Measurements from ENCODE around the gene TMEM150B.

TMEM150B gene

DNA sequence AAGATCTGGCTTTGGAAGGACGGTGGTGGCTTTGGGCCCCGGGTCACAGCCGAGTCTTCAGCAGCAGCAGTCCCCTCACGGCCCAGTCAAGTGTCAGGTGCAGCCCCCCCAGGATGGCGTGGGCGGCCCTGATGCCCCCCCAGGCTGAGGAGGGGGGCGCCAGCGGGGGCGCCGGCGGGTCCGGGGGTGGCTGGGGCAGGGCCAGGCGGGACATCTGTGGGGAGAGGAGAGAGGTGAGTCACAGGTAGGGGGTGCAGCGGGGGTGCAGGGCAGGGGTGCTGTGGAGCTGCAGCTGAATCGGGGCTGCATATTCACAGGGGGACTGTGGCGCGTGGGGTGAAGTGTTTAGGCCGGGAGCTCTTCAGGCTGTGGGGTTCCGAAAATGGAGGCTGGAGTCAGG is 40.8 kb upstream of the TMEM150B start:
- Histone ChIP-seq H3K9me3 (ENCODE audit: control insufficient read depth in 2 of 2, low read length in 2 of 2) (no peaks in the 10 kb centered on the region), H3K4me3 (ENCODE audit: low read length in 2 of 2) (no peak overlapping the region), H3K27ac (ENCODE audit: low read length) (no peak overlapping the region), H3K9ac (ENCODE audit: low read length in 2 of 2) (no peak overlapping the region), H3K27me3 (ENCODE audit: control insufficient read depth in 1 of 2, insufficient read depth in 2 of 2, low read length in 2 of 2) (peaks cover 23 to 26% of the 10 kb centered on the region in 2 donors), H3K36me3 (ENCODE audit: control insufficient read depth in 2 of 2, insufficient read depth in 2 of 2, low read length in 2 of 2) (no peaks in the 10 kb centered on the region), H3K4me1 (ENCODE audit: control insufficient read depth, insufficient read depth, low read length) (peaks cover 8% of the 10 kb centered on the region)

DNA sequence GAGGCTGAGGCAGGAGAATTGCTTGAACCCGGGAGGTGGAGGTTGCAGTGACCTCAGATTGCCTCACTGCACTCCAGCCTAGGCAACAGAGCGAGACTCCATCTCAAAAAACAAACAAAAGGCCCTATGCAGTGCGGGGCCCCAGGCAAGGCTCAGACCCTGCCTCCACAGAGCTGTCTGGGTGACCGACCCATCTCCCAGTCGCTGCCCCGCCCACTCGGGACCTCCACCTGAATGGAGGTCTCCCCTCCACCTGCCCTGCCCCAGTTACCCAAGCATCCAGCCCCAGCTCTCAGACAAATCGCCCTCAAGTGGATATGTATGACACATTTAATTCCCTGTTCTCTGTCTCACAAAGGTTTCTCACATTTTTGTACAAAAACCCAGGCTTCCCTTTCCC is 40.1 kb upstream of the TMEM150B start:
- no peak overlapping the region for H3K9ac ChIP-seq (ENCODE audit: low read length in 2 of 2)
- H3K36me3 ChIP-seq (ENCODE audit: control insufficient read depth in 2 of 2, insufficient read depth in 2 of 2, low read length in 2 of 2): no peaks in the 10 kb centered on the region
- H3K9me3 ChIP-seq (ENCODE audit: control insufficient read depth in 2 of 2, low read length in 2 of 2): no peaks in the 10 kb centered on the region
- no peak overlapping the region for H3K4me3 ChIP-seq (ENCODE audit: low read length in 2 of 2)
- H3K27ac ChIP-seq (ENCODE audit: low read length): no peak overlapping the region
- H3K4me1 ChIP-seq (ENCODE audit: control insufficient read depth, insufficient read depth, low read length): peaks cover 8% of the 10 kb centered on the region
- peaks cover 18 to 22% of the 10 kb centered on the region in 2 donors for H3K27me3 ChIP-seq (ENCODE audit: control insufficient read depth in 1 of 2, insufficient read depth in 2 of 2, low read length in 2 of 2)

DNA sequence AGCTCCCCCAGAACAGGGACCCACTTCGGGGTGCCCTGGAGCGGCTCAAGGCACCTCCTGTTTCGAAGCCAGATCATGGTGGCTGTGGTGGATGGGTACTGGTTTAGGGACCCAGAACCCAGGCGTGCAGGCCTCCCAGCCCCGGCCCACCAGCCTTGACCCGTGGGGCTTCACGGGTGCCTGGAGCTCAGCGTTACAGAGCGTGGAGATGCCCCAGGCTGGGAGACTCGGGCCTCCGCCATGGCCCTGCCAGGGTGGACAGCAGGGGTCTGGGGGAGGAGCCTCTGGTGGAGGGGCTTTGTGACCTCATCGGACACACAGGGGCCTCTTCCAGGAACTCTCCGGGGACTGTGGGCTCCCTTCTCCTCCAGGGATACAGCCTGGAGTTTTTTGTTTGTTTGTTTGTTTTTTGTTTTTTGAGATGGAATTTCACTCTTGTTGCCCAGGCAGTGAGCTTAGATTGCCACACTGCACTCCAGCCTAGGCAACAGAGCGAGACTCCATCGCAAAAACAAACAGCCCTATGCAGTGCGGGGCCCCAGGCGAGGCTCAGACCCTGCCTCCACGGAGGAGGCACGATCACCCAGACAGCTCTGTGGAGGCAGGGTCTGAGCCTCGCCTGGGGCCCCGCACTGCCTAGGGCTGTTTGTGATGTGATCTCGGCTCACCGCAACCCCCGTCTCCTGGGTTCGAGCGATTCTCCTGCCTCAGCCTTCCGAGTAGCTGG is 38.0 kb upstream of the TMEM150B start, which contains the start of gene GARIN5B:
GARIN5B (minus strand) TSS at position 271 of the 727 bp plus-strand sequence; CDS start at position 77, 194 bp downstream.
- Histone ChIP-seq H3K36me3 (ENCODE audit: control insufficient read depth in 2 of 2, insufficient read depth in 2 of 2, low read length in 2 of 2) (no peaks in the 10 kb centered on the region), H3K27me3 (ENCODE audit: control insufficient read depth in 1 of 2, insufficient read depth in 2 of 2, low read length in 2 of 2) (peaks cover 4 to 5% of the 10 kb centered on the region in 2 donors), H3K4me3 (ENCODE audit: low read length in 2 of 2) (no peak within 1 kb of the TSS), H3K9ac (ENCODE audit: low read length in 2 of 2) (no peak within 1 kb of the TSS), H3K27ac (ENCODE audit: low read length) (no peak within 1 kb of the TSS), H3K4me1 (ENCODE audit: control insufficient read depth, insufficient read depth, low read length) (no peaks in the 10 kb centered on the region), H3K9me3 (ENCODE audit: control insufficient read depth in 2 of 2, low read length in 2 of 2) (no peaks in the 10 kb centered on the region)

DNA sequence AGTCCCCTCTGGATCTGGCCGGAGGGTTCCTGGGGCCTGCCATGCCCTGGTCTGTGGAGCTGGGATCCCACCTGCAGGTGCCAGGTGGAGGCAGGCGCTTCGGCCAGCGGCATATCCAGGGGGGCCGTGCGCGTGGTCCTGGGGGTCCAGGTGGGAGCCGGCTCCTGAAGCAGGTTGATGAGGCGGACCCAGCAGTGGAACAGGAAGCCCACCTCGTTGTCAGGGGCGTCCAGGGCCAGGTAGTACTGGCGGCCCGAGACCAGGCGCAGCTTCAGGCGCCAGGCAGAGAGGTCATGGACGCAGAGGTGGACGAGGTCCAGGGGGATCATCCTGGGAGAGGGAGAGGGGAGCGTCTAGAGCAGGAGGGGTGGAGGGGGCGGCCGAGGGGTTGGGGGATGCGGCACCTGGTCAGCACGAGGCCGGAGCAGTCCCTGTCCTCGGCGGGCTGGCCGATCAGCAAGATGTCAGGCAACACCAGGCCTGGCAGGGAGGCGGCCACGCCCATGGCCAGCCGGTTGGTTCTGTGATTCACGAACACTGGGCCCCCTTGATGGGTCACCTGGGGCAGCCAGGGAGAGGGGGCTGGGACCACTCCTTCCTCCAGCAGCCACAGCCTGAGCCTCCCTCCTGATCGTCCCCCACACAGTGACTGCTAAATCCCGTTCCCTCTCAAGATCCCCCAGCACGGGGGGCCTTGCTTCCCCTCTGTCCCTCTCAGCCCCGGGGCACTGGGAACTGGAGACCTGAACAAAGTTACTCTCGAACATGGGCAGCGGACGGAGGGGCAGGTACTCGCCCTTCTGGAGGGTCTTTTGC is 37.2 kb upstream of the TMEM150B start:
- Histone ChIP-seq H3K4me1 (ENCODE audit: control insufficient read depth, insufficient read depth, low read length) (no peaks in the 10 kb centered on the region), H3K9ac (ENCODE audit: low read length in 2 of 2) (no peak overlapping the region), H3K36me3 (ENCODE audit: control insufficient read depth in 2 of 2, insufficient read depth in 2 of 2, low read length in 2 of 2) (no peaks in the 10 kb centered on the region), H3K9me3 (ENCODE audit: control insufficient read depth in 2 of 2, low read length in 2 of 2) (no peaks in the 10 kb centered on the region), H3K27ac (ENCODE audit: low read length) (no peak overlapping the region), H3K4me3 (ENCODE audit: low read length in 2 of 2) (no peak overlapping the region), H3K27me3 (ENCODE audit: control insufficient read depth in 1 of 2, insufficient read depth in 2 of 2, low read length in 2 of 2) (peaks cover 0 to 1% of the 10 kb centered on the region in 2 donors)

DNA sequence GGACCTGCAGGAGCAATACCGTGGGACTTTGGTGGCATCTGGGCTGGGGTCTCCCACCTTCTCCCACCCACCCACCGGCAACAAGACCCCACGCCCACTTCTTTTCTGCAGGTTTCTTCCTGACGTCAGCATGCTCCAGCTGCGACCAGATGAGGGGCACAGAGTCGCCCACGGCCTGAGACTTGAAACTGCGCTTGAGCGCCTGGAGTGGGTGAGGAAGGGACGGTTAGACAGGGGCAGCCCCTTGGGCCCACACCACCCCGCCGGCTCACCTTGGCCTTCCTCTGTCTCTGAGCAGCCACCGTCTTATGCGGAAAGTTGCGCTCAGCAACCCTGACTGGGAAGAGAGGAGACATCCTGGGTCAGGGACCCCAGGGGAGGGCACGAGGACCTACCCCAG is 35.8 kb upstream of the TMEM150B start:
- Histone ChIP-seq H3K27ac (ENCODE audit: low read length) (no peak overlapping the region), H3K27me3 (ENCODE audit: control insufficient read depth in 1 of 2, insufficient read depth in 2 of 2, low read length in 2 of 2) (peaks cover 0 to 7% of the 10 kb centered on the region in 2 donors), H3K9ac (ENCODE audit: low read length in 2 of 2) (no peak overlapping the region), H3K9me3 (ENCODE audit: control insufficient read depth in 2 of 2, low read length in 2 of 2) (no peaks in the 10 kb centered on the region), H3K4me3 (ENCODE audit: low read length in 2 of 2) (no peak overlapping the region), H3K4me1 (ENCODE audit: control insufficient read depth, insufficient read depth, low read length) (no peaks in the 10 kb centered on the region), H3K36me3 (ENCODE audit: control insufficient read depth in 2 of 2, insufficient read depth in 2 of 2, low read length in 2 of 2) (no peaks in the 10 kb centered on the region)

DNA sequence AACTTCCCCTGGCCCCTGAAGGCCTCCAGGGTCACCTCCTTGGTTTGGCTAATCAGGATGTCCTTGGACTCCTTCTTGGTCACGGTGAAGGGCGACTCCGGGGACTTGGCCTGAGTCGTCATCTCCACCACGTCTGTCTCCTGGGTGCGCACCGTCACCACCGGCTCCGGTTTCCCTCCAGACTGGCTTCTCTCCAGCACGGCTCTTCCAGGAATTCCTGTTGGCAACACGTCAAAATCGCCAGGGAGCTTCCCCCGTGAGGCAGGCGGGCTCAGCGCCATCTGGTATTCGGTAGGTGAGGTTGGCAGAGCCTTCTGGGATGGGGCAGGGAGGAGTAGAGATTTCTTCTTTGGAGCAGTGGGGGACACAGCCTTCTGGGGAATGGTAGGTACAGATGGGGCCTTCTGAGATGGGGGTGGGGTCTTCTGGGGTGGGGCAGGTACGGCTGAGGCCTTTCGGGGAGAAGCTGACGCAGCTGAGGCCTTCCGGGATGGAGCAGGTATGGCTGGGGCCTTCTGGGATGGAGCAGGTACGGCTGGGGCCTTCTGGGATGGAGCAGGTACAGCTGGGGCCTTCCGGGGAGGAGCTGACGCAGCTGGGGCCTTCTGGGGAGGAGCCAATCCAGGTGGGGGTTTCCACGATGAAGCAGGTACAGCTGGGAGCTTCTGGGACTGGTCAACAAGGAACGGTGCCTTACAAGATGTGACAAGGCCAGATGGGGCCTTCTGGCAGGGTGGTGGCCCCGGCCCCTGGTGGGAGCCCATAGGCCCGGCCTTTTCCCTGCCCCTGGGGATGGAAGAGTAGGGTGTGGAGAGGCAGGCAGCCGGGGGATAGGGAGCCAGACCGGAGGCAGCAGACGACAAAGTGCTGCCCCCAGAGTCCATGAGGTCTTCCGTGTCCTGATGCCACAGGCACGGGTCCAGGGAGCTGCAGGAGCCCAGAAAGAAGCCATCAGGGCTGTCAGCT is 34.1 kb upstream of the TMEM150B start:
- Histone ChIP-seq H3K27ac (ENCODE audit: low read length) (no peak overlapping the region), H3K9me3 (ENCODE audit: control insufficient read depth in 2 of 2, low read length in 2 of 2) (no peaks in the 10 kb centered on the region), H3K4me3 (ENCODE audit: low read length in 2 of 2) (no peak overlapping the region), H3K9ac (ENCODE audit: low read length in 2 of 2) (no peak overlapping the region), H3K36me3 (ENCODE audit: control insufficient read depth in 2 of 2, insufficient read depth in 2 of 2, low read length in 2 of 2) (no peaks in the 10 kb centered on the region), H3K27me3 (ENCODE audit: control insufficient read depth in 1 of 2, insufficient read depth in 2 of 2, low read length in 2 of 2) (peaks cover 9 to 16% of the 10 kb centered on the region in 2 donors), H3K4me1 (ENCODE audit: control insufficient read depth, insufficient read depth, low read length) (no peaks in the 10 kb centered on the region)

DNA sequence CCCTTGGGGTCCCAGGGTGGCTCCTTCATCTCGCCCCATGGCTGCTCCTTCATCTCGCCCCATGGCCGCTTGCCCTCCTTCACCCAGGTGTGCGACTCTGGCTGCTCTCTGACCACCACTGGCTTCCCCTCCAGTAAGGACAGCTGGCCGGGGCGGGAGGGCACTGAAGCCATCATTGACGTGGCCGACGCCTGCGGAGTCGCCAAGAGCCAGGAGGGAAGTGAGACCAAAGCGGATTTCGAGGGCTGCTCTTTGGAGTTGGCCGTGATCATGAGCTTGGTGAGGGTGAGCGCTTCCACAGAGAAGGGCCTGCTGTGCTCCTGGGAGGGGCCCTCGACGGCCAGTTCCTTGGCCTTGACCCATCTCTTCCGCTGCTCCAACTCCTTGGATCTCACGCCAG is 33.4 kb upstream of the TMEM150B start:
- Histone ChIP-seq H3K27me3 (ENCODE audit: control insufficient read depth in 1 of 2, insufficient read depth in 2 of 2, low read length in 2 of 2) (peaks cover 17 to 18% of the 10 kb centered on the region in 2 donors), H3K36me3 (ENCODE audit: control insufficient read depth in 2 of 2, insufficient read depth in 2 of 2, low read length in 2 of 2) (no peaks in the 10 kb centered on the region), H3K9ac (ENCODE audit: low read length in 2 of 2) (no peak overlapping the region), H3K4me1 (ENCODE audit: control insufficient read depth, insufficient read depth, low read length) (peaks cover 3% of the 10 kb centered on the region), H3K9me3 (ENCODE audit: control insufficient read depth in 2 of 2, low read length in 2 of 2) (no peaks in the 10 kb centered on the region), H3K4me3 (ENCODE audit: low read length in 2 of 2) (no peak overlapping the region), H3K27ac (ENCODE audit: low read length) (no peak overlapping the region)

DNA sequence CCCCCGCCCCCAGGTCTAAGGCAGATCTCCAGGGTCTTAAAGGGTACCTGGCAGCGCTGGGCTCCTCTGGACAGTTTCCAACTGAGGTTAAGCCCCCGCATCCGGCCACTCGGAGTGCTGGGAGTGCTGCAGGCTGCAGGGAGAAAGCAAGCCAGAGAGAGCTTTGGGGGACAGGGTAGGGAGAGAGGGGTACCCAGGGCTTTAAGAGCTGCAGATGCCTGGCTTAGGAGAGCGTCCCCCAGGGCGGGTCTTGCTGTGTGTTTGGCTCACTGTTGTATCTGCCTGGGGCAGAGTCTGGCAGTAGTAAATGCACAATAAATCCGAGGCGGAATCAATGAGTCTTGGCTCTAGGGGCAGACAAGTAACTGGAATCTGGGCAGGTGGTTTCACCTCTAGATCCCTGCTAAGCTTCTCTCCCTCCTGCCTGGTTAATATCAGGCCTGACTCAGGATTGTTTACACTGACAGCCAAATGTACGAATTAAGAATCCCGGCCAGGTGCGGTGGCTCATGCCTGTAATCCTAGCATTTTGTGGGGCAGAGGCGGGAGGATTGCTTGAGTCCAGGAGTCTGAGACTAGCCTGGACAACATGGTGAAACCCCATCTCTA is 30.2 kb upstream of the TMEM150B start:
- Histone ChIP-seq H3K36me3 (ENCODE audit: control insufficient read depth in 2 of 2, insufficient read depth in 2 of 2, low read length in 2 of 2) (no peaks in the 10 kb centered on the region), H3K27ac (ENCODE audit: low read length) (no peak overlapping the region), H3K9ac (ENCODE audit: low read length in 2 of 2) (no peak overlapping the region), H3K4me3 (ENCODE audit: low read length in 2 of 2) (no peak overlapping the region), H3K27me3 (ENCODE audit: control insufficient read depth in 1 of 2, insufficient read depth in 2 of 2, low read length in 2 of 2) (peaks cover 45 to 47% of the 10 kb centered on the region in 2 donors), H3K9me3 (ENCODE audit: control insufficient read depth in 2 of 2, low read length in 2 of 2) (no peaks in the 10 kb centered on the region), H3K4me1 (ENCODE audit: control insufficient read depth, insufficient read depth, low read length) (peaks cover 6% of the 10 kb centered on the region)

DNA sequence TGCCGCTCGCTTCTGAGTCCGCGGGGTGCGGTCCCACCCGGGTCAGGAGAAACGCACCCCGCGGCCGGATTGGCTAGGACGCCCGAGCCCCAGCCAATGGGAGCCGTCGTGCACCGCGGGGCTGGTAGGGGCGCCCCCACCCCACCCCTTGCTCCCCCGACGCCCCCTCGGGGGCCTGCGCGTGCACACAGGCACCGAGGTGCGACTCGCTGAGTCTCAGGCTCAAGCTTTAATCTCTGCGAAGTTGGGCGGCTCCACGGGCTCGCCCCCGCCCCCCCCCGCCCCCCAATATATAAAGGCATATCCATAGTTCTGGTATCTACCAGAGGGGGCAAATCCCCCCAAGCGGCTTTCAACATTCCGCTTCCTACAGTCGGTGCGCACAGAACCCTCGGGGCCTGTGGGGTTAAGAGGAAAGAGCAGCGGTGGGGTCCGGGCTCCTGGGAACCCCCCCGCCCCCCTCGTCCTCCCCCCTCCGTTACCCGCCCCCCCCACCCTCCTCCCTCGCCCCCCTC is 29.6 kb upstream of the TMEM150B start, which contains the start of gene COX6B2:
COX6B2 (minus strand) TSS at position 22 of the 515 bp plus-strand sequence. CDS start 198 bp downstream, outside the sequence.
- H3K4me1 ChIP-seq (ENCODE audit: control insufficient read depth, insufficient read depth, low read length): peaks cover 6% of the 10 kb centered on the region
- H3K9me3 ChIP-seq (ENCODE audit: control insufficient read depth in 2 of 2, low read length in 2 of 2): no peaks in the 10 kb centered on the region
- H3K27ac ChIP-seq (ENCODE audit: low read length): no peak within 1 kb of the TSS
- peaks cover 46 to 50% of the 10 kb centered on the region in 2 donors for H3K27me3 ChIP-seq (ENCODE audit: control insufficient read depth in 1 of 2, insufficient read depth in 2 of 2, low read length in 2 of 2)
- H3K36me3 ChIP-seq (ENCODE audit: control insufficient read depth in 2 of 2, insufficient read depth in 2 of 2, low read length in 2 of 2): no peaks in the 10 kb centered on the region
- no peak within 1 kb of the TSS for H3K9ac ChIP-seq (ENCODE audit: low read length in 2 of 2)
- peak within 1 kb of the TSS; percentile 38 to 62 for H3K4me3 ChIP-seq (ENCODE audit: low read length in 2 of 2)

All from stomach smooth muscle (tissue), 2 donors.